Neuronal stem cell (in vitro differentiated cells): ENCODE results near the gene ZBTB9.

Experiments used
- DNase-seq: peaks from one replicate; pipeline ENCODE4 v3.0.0-alpha.2; 2013; ENCODE audit warnings: low spot score
- H2AFZ ChIP-seq: one replicate; pipeline ENCODE4 v1.6.1; 2013; ENCODE audit warnings: mild to moderate bottlenecking, low read length, inconsistent platforms
- H2AK5ac ChIP-seq: 2 replicates; pipeline ENCODE4 v1.6.1; 2013; ENCODE audit warnings: low read depth, mild to moderate bottlenecking, inconsistent platforms, low read length, moderate library complexity, mixed read lengths
- H2BK120ac ChIP-seq: 2 replicates; pipeline ENCODE4 v1.6.1; 2013; ENCODE audit warnings: low read depth, mild to moderate bottlenecking, inconsistent platforms, low read length, moderate library complexity, mixed read lengths
- H2BK12ac ChIP-seq: one replicate; pipeline ENCODE4 v1.6.1; 2013; ENCODE audit warnings: low read length, inconsistent platforms
- H2BK15ac ChIP-seq: 2 replicates; pipeline ENCODE4 v1.6.1; 2013; ENCODE audit warnings: mild to moderate bottlenecking, low read length, inconsistent platforms, mixed read lengths
- H2BK5ac ChIP-seq: one replicate; pipeline ENCODE4 v1.6.1; 2013; ENCODE audit warnings: inconsistent platforms, mild to moderate bottlenecking, low read length, moderate library complexity
- H3K14ac ChIP-seq: one replicate; pipeline ENCODE4 v1.6.1; 2013; ENCODE audit warnings: low read length, inconsistent platforms
- H3K18ac ChIP-seq: 2 replicates; pipeline ENCODE4 v1.6.1; 2013; ENCODE audit warnings: low read length, inconsistent platforms
- H3K23ac ChIP-seq: 2 replicates; pipeline ENCODE4 v1.6.1; 2013; ENCODE audit warnings: low read depth, mild to moderate bottlenecking, mixed read lengths, low read length, inconsistent platforms; ENCODE audit not compliant: poor library complexity
- H3K27ac ChIP-seq: replicated peaks from 3 replicates; pipeline ENCODE4 v1.5.1; 2013; ENCODE audit warnings: low read length, inconsistent platforms
- H3K27me3 ChIP-seq, 3 experiments: 2 replicates each; pipeline ENCODE4 v1.6.1; 2013; ENCODE audit warnings: low read length in 3 of 3, mild to moderate bottlenecking in 2 of 3, inconsistent platforms in 1 of 3, low read depth in 1 of 3, mixed read lengths in 1 of 3, moderate library complexity in 1 of 3; ENCODE audit not compliant: control insufficient read depth in 3 of 3, insufficient read depth in 3 of 3
- H3K36me3 ChIP-seq, 2 donors: replicated peaks in 1 of 2; 2 replicates each; pipeline ENCODE4 v1.6.1; 2013; ENCODE audit warnings: low read length in 2 of 2; ENCODE audit not compliant: control insufficient read depth in 2 of 2, insufficient read depth in 2 of 2
- H3K4ac ChIP-seq: 2 replicates; pipeline ENCODE4 v1.6.1; 2013; ENCODE audit warnings: inconsistent platforms, mild to moderate bottlenecking, low read length, moderate library complexity
- H3K4me1 ChIP-seq, 2 donors: 1 replicate in 1 of 2; 2 replicates in 1 of 2; pipeline ENCODE4 v1.6.1; 2013; ENCODE audit warnings: low read length in 2 of 2, low read depth in 1 of 2; ENCODE audit not compliant: control insufficient read depth in 2 of 2, insufficient read depth in 1 of 2
- H3K4me2 ChIP-seq: one replicate; pipeline ENCODE4 v1.6.1; 2013; ENCODE audit warnings: mild to moderate bottlenecking, low read length, inconsistent platforms; ENCODE audit not compliant: insufficient read depth, poor library complexity, severe bottlenecking
- H3K4me3 ChIP-seq, 2 donors: 2 replicates each; pipeline ENCODE4 v1.5.1; 2013; ENCODE audit warnings: low read length in 2 of 2, mild to moderate bottlenecking in 2 of 2, inconsistent platforms in 1 of 2, moderate library complexity in 1 of 2
- H3K79me1 ChIP-seq: one replicate; pipeline ENCODE4 v1.6.1; 2013; ENCODE audit warnings: low read depth, mild to moderate bottlenecking, inconsistent platforms, low read length, moderate library complexity
- H3K9ac ChIP-seq: one replicate; pipeline ENCODE4 v1.6.1; 2013; ENCODE audit warnings: mild to moderate bottlenecking, low read depth, low read length, inconsistent platforms; ENCODE audit not compliant: poor library complexity
- H3K9me3 ChIP-seq, 2 donors: replicated peaks in 1 of 2; 2 replicates each; pipeline versions ENCODE3 to v1.6.1; 2013; ENCODE audit warnings: low read length in 2 of 2, mild to moderate bottlenecking in 2 of 2, inconsistent platforms in 1 of 2, low read depth in 1 of 2, mixed read lengths in 1 of 2, moderate library complexity in 1 of 2; ENCODE audit not compliant: control insufficient read depth in 2 of 2, insufficient read depth in 1 of 2
- H4K8ac ChIP-seq: one replicate; pipeline ENCODE4 v1.6.1; 2013; ENCODE audit warnings: low read depth, mild to moderate bottlenecking, inconsistent platforms, low read length, moderate library complexity
- H4K91ac ChIP-seq: one replicate; pipeline ENCODE4 v1.6.1; 2013; ENCODE audit warnings: low read length, low read depth, mild to moderate bottlenecking, inconsistent platforms; ENCODE audit not compliant: poor library complexity
- WGBS, 2 donors: extraction: QIAGEN DNeasy Blood & Tissue Kit; methylation state at CpG; one replicate each; pipeline ENCODE4 v1.1.7; 2013; ENCODE audit warnings: missing lambda C conversion rate in 2 of 2, mixed read lengths in 1 of 2; ENCODE audit not compliant: insufficient read length in 2 of 2, insufficient replicate concordance in 1 of 2; ENCODE audit errors: extremely low coverage in 2 of 2; 5-methylcytosine and 5-hydroxymethylcytosine counted together

ZBTB9 gene

DNA sequence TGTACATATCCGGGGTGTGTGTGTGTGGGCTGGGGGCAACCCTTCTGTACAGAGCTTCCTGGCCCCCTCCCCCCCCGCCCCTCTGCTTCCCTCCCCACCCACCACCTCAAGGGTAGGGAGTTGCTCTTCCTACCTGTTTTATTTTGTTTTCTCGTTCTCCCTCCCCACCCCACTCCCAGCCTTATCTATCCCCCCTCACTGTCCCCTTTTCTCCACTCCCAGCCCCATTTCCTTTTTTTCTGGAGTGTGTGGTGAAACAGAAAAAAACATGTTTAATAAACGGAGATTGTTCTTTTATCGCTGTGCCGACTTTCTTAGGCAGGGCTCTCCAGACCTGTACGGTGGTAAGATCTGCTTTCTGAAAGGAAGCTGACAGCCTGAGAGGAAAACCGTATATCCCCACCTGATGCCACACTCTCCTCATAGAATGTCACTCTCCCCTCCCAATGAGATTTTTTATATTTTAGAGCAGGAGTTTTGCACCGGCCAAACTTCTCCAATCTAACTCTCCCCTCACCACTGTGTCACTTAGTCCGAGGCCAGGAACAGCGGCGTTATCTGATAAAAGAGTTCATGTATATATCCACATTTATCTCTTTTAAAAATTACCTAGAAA, 875 bp upstream of the ZBTB9 start:
- no CpG with 5 or more reads among the region's 12 CpGs for WGBS, 2 donors
- H4K8ac ChIP-seq, result no peak overlapping the region
- no peak overlapping the region for H3K9ac ChIP-seq
- H4K91ac ChIP-seq, result no peak overlapping the region
- peak overlapping the region; percentile 73 for H3K27ac ChIP-seq
- H2BK12ac ChIP-seq, result no peak overlapping the region
- H2AK5ac ChIP-seq, result peak overlapping the region; percentile 41
- no peak overlapping the region for H3K18ac ChIP-seq
- no peaks in the 10 kb centered on the region for H3K27me3 ChIP-seq
- H3K4me1 ChIP-seq, result peaks cover 6 to 11% of the 10 kb centered on the region in 2 donors
- H2AFZ ChIP-seq, result no peak overlapping the region
- H3K36me3 ChIP-seq, result peaks cover 37 to 71% of the 10 kb centered on the region in 2 donors
- H3K23ac ChIP-seq, result no peak overlapping the region
- no peak overlapping the region for H3K14ac ChIP-seq
- H3K79me1 ChIP-seq, result peaks cover 9% of the 10 kb centered on the region
- no peak for DNase-seq
- H3K4me3 ChIP-seq, result peak overlapping the region in 1 of 2 donors; percentile 93
- no peak overlapping the region for H2BK120ac ChIP-seq
- H3K9me3 ChIP-seq, result no peaks in the 10 kb centered on the region
- H3K4me2 ChIP-seq, result peak overlapping the region; percentile 58
- H3K4ac ChIP-seq, result no peak overlapping the region
- H2BK15ac ChIP-seq, result no peak overlapping the region
- H2BK5ac ChIP-seq, result no peak overlapping the region

DNA sequence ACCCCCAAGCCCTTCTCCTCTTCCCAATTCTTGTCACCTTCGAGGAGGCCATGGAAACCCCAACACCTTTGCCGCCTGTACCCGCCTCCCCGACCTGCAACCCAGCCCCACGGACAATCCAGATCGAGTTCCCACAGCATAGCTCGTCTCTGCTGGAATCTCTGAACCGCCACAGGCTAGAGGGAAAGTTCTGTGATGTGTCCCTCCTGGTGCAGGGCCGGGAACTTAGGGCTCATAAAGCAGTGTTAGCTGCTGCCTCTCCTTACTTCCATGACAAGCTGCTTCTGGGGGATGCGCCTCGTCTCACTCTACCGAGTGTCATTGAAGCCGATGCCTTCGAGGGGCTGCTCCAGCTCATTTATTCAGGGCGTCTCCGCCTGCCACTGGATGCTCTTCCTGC, 675 bp downstream of the ZBTB9 start:
- Histone ChIP-seq H3K9ac (peak overlapping the region; percentile 38), H2BK120ac (no peak overlapping the region), H3K23ac (no peak overlapping the region), H2BK5ac (peak overlapping the region; percentile 80), H2AK5ac (peak overlapping the region; percentile 6), H3K4ac (no peak overlapping the region), H2AFZ (peak overlapping the region; percentile 83), H3K9me3 (no peaks in the 10 kb centered on the region), H3K27me3 (no peaks in the 10 kb centered on the region), H3K14ac (no peak overlapping the region), H4K8ac (no peak overlapping the region), H3K4me2 (peak overlapping the region; percentile 71), H3K18ac (no peak overlapping the region), H3K36me3 (peaks cover 24 to 55% of the 10 kb centered on the region in 2 donors), H2BK12ac (no peak overlapping the region), H3K4me1 (peaks cover 6 to 11% of the 10 kb centered on the region in 2 donors), H4K91ac (no peak overlapping the region), H3K4me3 (peak overlapping the region; percentile 93 to 94), H3K27ac (no peak overlapping the region), H2BK15ac (no peak overlapping the region), H3K79me1 (peaks cover 9% of the 10 kb centered on the region)
- WGBS, 2 donors, result no CpG with 5 or more reads among the region's 16 CpGs
- DNase-seq, result no peak

DNA sequence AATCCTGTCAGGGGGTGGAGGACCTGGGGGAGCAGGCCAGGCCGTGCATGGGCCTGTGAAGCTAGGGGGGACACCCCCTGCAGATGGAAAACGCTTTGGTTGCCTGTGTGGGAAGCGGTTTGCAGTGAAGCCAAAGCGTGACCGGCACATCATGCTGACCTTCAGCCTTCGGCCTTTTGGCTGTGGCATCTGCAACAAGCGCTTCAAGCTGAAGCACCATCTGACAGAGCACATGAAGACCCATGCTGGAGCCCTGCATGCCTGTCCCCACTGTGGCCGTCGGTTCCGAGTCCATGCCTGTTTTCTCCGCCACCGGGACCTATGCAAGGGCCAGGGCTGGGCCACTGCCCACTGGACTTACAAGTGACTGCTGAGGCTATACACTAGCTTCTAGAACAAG, 1.8 kb downstream of the ZBTB9 start:
- Histone ChIP-seq H3K18ac (no peak overlapping the region), H3K23ac (no peak overlapping the region), H2BK5ac (no peak overlapping the region), H3K27me3 (no peaks in the 10 kb centered on the region), H3K9ac (no peak overlapping the region), H3K36me3 (peaks cover 24 to 45% of the 10 kb centered on the region in 2 donors), H3K9me3 (no peaks in the 10 kb centered on the region), H2AFZ (no peak overlapping the region), H4K91ac (no peak overlapping the region), H3K79me1 (peaks cover 9% of the 10 kb centered on the region), H2BK15ac (no peak overlapping the region), H3K4me1 (peaks cover 6 to 11% of the 10 kb centered on the region in 2 donors), H3K4me3 (no peak overlapping the region), H3K4me2 (no peak overlapping the region), H3K14ac (no peak overlapping the region), H2BK120ac (no peak overlapping the region), H2BK12ac (no peak overlapping the region), H2AK5ac (no peak overlapping the region), H3K4ac (no peak overlapping the region), H3K27ac (no peak overlapping the region), H4K8ac (no peak overlapping the region)
- WGBS, 2 donors, result no CpG with 5 or more reads among the region's 12 CpGs
- no peak for DNase-seq

DNA sequence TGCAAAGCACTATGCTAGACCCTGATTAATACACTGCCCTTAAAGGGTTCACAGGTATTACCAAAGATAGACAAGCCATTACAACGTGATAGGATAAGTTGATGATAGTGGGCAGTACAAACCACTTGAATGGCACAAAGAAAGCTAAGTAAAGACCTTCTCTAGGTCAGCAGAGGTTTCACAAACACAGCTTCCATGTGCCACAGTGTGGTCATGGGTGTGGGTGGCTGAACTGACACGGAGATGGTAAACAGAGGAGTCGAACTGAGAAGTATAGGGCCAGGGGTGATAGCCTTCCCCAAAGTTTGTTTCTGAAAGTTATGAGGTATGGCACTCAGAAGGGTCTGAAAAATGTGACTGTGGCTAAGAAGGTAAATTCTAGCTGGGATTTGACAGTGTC, 4.3 kb downstream of the ZBTB9 start:
- Histone ChIP-seq H3K23ac (no peak overlapping the region), H2AFZ (no peak overlapping the region), H3K9me3 (no peaks in the 10 kb centered on the region), H2BK15ac (no peak overlapping the region), H3K36me3 (peaks cover 21 to 28% of the 10 kb centered on the region in 2 donors), H4K8ac (no peak overlapping the region), H3K14ac (no peak overlapping the region), H2BK12ac (no peak overlapping the region), H3K79me1 (peaks cover 9% of the 10 kb centered on the region), H2BK5ac (no peak overlapping the region), H3K4me1 (peaks cover 6 to 8% of the 10 kb centered on the region in 2 donors), H3K9ac (no peak overlapping the region), H2BK120ac (no peak overlapping the region), H3K4me3 (no peak overlapping the region), H3K27ac (no peak overlapping the region), H2AK5ac (no peak overlapping the region), H3K27me3 (no peaks in the 10 kb centered on the region), H3K18ac (no peak overlapping the region), H4K91ac (no peak overlapping the region), H3K4me2 (no peak overlapping the region), H3K4ac (no peak overlapping the region)
- DNase-seq, result no peak
- WGBS, 2 donors, result no CpG with 5 or more reads among the region's 3 CpGs
